GM19328 (cell line): ENCODE results near the gene TNIP3.
"Not testable (repeated sequence)": the region's sequence is repeated elsewhere in the genome, so short reads cannot be mapped to it uniquely, and the experiment has no call there.

Source experiments
- ATAC-seq: cut with Tn5 transposase; IDR thresholded peaks from one replicate; pipeline ENCODE4 v1.9.1; 2021; ENCODE audit warnings: mild to moderate bottlenecking, moderate library complexity; ENCODE audit not compliant: unreplicated experiment

The TNIP3 gene

DNA sequence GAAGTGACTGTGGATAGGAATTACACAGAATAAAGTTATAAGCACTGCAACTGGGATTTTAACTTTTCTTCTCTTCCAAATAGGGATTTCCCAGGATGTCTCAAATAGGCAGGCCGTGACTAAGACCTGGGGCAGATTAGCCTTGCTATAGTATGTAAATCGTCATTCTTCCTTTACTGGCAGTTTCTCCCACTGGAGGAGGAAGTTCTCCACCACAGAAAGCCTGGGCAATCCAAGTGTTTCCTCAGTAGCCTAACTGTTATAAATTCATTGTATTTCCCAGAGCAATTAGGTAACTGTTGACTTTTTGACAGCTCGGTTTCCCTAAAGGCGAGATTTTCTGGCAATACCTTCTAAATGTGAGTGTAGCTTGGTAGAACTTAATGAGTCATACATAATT lies at the start of gene TNIP3:
TNIP3 (minus strand) TSS at position 31 of the 400 bp plus-strand sequence. CDS start 196 bp downstream, outside the sequence.
- no peak for ATAC-seq

- ATAC-seq, result no peak
Measured at GRCh38 chr4:121212806-121213205, 48.7 kb upstream of the TNIP3 start.

- no peak for ATAC-seq
Measured at GRCh38 chr4:121209171-121209570, 45.0 kb upstream of the TNIP3 start.

- no peak for ATAC-seq
Measured at GRCh38 chr4:121208244-121209007, 44.3 kb upstream of the TNIP3 start.

- ATAC-seq, result not testable (repeated sequence)
Measured at GRCh38 chr4:121205777-121206176, 41.7 kb upstream of the TNIP3 start.

DNA sequence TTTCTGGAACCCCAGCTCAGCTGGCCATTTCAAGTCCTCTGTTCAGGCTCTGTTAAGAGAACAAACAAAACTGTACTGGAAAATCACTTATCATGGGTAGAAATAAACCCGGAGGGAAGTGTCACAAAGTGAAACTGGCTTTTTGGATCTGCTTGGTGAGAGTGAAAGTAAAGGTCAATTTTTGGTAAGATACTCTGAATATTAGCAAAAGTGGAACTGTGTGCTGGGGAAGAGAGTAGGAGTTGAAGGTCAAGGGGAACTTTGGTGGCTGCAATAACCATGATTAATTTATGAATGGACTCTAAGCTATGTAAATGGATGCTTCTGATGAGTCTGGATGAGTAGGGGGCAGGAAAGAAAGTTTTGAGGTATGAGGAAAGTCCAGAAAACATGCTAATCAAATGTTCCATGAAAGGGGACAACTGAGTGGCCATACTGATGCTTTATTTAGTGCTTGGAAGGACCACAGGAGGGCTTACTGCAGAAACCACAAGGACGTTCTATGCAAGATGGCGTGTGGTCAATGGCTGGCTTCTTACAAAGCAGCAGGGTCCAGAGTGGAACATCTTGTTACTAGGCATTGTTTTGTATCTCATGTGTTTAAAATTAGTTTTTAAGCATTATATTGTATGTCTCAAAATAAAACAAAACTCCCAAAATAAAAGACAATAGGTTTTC lies 36.8 kb upstream of the TNIP3 start:
- ATAC-seq, result peak; percentile 64

GRCh38 chr4:121199742-121200561 lies 35.8 kb upstream of the TNIP3 start:
- ATAC-seq, result peak; percentile 76

- no peak for ATAC-seq
Measured at GRCh38 chr4:121198251-121198650, 34.1 kb upstream of the TNIP3 start.

DNA sequence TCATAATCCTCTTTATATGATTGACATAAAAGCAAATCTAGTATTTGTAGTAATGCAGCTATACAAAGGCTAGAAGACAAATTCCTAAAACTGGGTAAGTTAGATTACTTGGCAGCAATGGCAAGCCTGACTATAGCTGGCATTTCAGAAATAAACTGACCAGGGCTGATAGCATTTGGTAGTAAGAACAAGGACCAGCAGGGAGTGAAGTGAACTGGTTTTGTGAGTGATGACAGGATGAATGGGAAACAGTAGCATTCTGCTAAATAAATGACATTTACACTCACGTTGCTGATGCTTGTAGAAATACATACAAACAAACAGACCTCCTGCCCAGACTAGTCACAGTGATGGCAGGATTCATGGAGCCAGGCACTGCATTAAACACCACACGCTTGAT lies 31.5 kb upstream of the TNIP3 start:
- ATAC-seq, result no peak

- ATAC-seq, result no peak
Measured at GRCh38 chr4:121192480-121192879, 28.4 kb upstream of the TNIP3 start.

- no peak for ATAC-seq
Measured at GRCh38 chr4:121192013-121192412, 27.9 kb upstream of the TNIP3 start.

GRCh38 chr4:121191361-121191760 lies 27.2 kb upstream of the TNIP3 start:
- ATAC-seq, result no peak

- ATAC-seq, result no peak
Measured at GRCh38 chr4:121190389-121190788, 26.3 kb upstream of the TNIP3 start.

- ATAC-seq, result peak; percentile 95
Measured at GRCh38 chr4:121189326-121190215, 25.4 kb upstream of the TNIP3 start.

GRCh38 chr4:121187206-121187605 lies 23.1 kb upstream of the TNIP3 start:
- no peak for ATAC-seq

- peak; percentile 36 for ATAC-seq
Measured at GRCh38 chr4:121185960-121186359, 21.8 kb upstream of the TNIP3 start.

DNA sequence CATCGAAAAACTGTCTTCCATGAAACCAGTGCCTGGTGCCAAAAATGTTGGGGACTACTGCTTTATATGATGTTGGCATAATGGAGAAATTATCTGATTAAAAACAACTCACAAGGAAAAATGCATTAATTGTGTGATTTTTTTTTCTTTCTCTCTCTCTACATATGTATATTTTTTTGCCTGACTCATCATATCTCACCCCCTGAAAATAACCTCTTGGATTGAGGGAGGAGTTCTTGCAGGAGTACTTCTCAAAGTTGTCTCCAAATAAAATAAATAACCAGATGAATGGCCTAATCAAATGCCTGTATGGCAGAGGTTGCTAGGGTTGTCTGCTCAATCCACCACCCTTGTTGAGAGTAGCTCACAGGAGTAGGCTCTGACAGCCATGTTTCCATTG lies 19.9 kb upstream of the TNIP3 start:
- ATAC-seq, result no peak

DNA sequence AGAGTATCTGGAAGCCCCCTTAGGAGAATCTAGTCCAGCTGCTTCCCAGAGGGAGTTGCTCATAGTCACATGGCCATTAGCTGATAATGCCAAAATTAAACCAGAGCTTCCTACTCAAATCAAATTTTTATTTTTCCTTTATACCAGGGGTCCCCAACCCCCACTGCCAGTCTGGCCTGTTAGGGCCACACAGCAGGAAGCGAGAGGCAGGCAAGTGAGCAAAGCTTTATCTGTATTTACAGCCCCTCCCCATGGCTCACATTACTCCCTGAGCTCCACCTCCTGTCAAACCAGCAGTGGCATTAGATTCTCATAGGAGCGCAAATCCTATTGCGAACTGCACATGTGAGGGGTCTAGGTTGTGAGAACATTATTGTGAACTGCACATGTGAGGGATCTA lies 19.2 kb upstream of the TNIP3 start:
- ATAC-seq, result no peak

DNA sequence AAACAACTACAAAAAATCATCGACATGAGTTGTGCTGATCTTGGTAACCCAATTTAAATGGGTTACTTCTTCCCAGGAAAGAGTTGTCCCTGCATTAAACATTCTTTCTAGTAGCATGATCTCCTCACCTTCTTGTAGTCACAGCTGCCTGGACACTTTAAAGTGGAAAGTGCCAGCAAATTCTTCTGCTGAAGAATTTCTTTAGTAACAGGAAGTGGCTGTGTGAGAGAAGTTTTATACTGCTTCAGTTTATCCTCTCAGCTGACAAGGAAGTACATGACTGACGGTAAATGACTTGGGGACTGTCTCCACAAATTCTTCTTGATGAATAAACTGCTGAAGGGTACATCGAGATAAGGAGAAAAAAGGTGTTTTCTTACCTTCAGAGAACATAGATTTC lies 18.2 kb upstream of the TNIP3 start:
- ATAC-seq, result no peak

- no peak for ATAC-seq
Measured at GRCh38 chr4:121181493-121181892, 17.4 kb upstream of the TNIP3 start.

DNA sequence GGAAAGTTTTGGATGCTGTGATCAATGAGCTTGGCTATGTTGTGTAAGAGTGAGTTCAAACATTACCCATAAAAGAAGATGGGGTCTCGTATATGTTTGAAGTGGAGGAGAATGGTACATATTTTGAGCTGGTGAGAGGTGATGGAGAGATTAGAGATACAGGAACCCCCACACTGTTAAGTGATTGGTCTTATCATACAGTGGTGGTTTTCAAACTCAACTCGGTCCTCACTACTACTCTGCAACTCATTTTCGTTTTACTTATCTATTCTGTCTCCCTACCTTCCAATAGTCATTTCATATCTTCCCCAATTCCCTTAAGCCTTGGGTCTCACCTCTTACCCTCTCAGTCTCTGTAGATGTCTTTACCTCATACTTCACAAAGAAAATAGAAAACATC lies 16.4 kb upstream of the TNIP3 start:
- ATAC-seq, result no peak
